Upper lobe of right lung (tissue), 1 donor: ENCODE results near the gene NSUN2. TPM values are rescaled to one million over a fixed set of nuclear protein-coding genes. Genes with fewer than 3 reads are reported as not detected.

Experiments
- ATAC-seq: fragments of 200-7000 bp; cut with Tn5 transposase; one replicate; pipeline ENCODE4 v1.9.1; 2020; ENCODE audit warnings: mild to moderate bottlenecking, moderate library complexity
- DNase-seq: peaks from one replicate; pipeline ENCODE4 v3.0.0-alpha.2; 2020
- H3K27ac ChIP-seq: fragments of 200-600 bp; one replicate; pipeline ENCODE4 v1.8.0; 2022
- H3K27me3 ChIP-seq: fragments of 200-600 bp; one replicate; pipeline ENCODE4 v1.8.0; 2022; ENCODE audit warnings: mild to moderate bottlenecking
- H3K36me3 ChIP-seq: fragments of 200-600 bp; one replicate; pipeline ENCODE4 v1.8.0; 2022
- H3K4me1 ChIP-seq: fragments of 200-600 bp; one replicate; pipeline ENCODE4 v1.8.0; 2022
- H3K4me3 ChIP-seq: fragments of 200-600 bp; one replicate; pipeline ENCODE4 v1.8.0; 2022; ENCODE audit warnings: mild to moderate bottlenecking
- H3K9me3 ChIP-seq: fragments of 200-600 bp; one replicate; pipeline ENCODE4 v1.8.0; 2022
- intact Hi-C: fragments of 100-400 bp; cut with DNase I; formaldehyde crosslinking; loops from one replicate; pipeline ENCODE4 v1.11.0; 2022
- total RNA-seq: library from RNA; stranded (reverse); fragmentation: NEBNext Ultra II Directional; extraction: Animal tissue kit (Norgen Biotek cat#: 25700); gene quantifications from one replicate; pipeline ENCODE4 v1.2.1, GENCODE V29; 2021
- TF ChIP-seq, protein P1 (sequence below): fragments of 200-600 bp; IDR thresholded peaks from one replicate; pipeline ENCODE4 v1.8.0; 2022; ENCODE audit warnings: antibody characterized with exemption
- donor health status: DM: no; HTN: yes; CAD: no; lungs with severe emphysema.

The NSUN2 gene
- total RNA-seq, 1 donor from 2014 or later, result 46.4 TPM

GRCh38 chr5:6585168-6585567 lies 47.7 kb downstream of the NSUN2 start:
- Histone ChIP-seq H3K4me1 (no peaks in the 10 kb centered on the region), H3K4me3 (no peak overlapping the region), H3K36me3 (no peaks in the 10 kb centered on the region), H3K27me3 (peaks cover 29% of the 10 kb centered on the region), H3K27ac (no peak overlapping the region), H3K9me3 (no peaks in the 10 kb centered on the region)
- intact Hi-C loops, result no loop called here
- TF ChIP-seq, protein P1, sequence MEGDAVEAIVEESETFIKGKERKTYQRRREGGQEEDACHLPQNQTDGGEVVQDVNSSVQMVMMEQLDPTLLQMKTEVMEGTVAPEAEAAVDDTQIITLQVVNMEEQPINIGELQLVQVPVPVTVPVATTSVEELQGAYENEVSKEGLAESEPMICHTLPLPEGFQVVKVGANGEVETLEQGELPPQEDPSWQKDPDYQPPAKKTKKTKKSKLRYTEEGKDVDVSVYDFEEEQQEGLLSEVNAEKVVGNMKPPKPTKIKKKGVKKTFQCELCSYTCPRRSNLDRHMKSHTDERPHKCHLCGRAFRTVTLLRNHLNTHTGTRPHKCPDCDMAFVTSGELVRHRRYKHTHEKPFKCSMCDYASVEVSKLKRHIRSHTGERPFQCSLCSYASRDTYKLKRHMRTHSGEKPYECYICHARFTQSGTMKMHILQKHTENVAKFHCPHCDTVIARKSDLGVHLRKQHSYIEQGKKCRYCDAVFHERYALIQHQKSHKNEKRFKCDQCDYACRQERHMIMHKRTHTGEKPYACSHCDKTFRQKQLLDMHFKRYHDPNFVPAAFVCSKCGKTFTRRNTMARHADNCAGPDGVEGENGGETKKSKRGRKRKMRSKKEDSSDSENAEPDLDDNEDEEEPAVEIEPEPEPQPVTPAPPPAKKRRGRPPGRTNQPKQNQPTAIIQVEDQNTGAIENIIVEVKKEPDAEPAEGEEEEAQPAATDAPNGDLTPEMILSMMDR, result no peak
- DNase-seq (no peak), ATAC-seq (no peak)

DNA sequence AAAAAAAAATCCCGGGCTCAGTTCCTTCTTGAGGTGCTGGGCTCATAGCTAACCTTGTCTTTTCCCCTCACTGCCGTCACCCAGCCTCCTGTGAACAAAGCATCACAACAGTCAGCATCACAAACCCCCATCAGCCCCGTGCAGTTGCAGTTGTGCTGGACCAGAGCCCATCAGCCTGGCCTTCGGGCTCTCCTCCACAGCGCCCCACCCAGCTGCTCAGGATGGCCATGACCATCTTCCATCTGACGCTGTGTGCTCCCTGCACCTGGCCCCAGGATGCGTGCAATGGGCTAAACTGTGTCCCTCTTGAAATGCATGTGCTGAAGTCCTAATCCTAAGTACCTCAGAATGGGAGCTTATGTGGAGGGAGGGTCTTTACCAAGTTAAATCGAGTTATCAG lies 48.1 kb downstream of the NSUN2 start:
- Histone ChIP-seq H3K27ac (no peak overlapping the region), H3K36me3 (no peaks in the 10 kb centered on the region), H3K4me1 (no peaks in the 10 kb centered on the region), H3K9me3 (no peaks in the 10 kb centered on the region), H3K27me3 (peaks cover 30% of the 10 kb centered on the region), H3K4me3 (no peak overlapping the region)
- ATAC-seq, result no peak
- DNase-seq, result no peak
- intact Hi-C loops, result no loop called here
- TF ChIP-seq, protein P1, result no peak

DNA sequence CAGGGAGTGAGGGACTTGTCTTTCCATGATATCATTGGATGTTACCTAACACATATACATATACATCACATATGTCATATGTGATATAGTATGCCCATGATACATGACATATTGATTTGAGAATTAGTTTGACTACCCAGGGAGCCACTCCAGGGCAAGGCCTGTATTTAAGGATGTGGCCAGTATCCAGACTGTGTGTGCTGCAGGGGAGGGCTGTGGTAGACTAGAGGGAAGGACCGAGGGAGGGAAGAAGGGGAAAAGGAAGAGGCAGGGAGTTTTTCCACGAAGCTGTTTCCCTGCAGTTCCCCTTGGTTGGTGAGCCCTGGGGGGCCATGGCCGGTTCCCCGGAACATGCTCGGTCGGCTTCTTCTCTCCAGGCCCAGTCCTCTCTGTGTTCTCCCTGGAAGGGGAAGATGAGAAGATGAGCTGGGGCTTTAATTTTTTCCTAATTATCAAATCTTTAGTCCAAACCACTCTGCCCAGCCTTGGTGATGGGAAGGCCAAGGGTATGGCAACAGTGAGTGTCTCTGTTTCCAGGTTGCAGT lies 48.7 kb downstream of the NSUN2 start:
- no peak for ATAC-seq
- Histone ChIP-seq H3K4me3 (no peak overlapping the region), H3K4me1 (no peaks in the 10 kb centered on the region), H3K27me3 (peaks cover 36% of the 10 kb centered on the region), H3K27ac (no peak overlapping the region), H3K36me3 (no peaks in the 10 kb centered on the region), H3K9me3 (no peaks in the 10 kb centered on the region)
- DNase-seq, result no peak
- TF ChIP-seq, protein P1, result no peak
- intact Hi-C loops, result no loop called here

DNA sequence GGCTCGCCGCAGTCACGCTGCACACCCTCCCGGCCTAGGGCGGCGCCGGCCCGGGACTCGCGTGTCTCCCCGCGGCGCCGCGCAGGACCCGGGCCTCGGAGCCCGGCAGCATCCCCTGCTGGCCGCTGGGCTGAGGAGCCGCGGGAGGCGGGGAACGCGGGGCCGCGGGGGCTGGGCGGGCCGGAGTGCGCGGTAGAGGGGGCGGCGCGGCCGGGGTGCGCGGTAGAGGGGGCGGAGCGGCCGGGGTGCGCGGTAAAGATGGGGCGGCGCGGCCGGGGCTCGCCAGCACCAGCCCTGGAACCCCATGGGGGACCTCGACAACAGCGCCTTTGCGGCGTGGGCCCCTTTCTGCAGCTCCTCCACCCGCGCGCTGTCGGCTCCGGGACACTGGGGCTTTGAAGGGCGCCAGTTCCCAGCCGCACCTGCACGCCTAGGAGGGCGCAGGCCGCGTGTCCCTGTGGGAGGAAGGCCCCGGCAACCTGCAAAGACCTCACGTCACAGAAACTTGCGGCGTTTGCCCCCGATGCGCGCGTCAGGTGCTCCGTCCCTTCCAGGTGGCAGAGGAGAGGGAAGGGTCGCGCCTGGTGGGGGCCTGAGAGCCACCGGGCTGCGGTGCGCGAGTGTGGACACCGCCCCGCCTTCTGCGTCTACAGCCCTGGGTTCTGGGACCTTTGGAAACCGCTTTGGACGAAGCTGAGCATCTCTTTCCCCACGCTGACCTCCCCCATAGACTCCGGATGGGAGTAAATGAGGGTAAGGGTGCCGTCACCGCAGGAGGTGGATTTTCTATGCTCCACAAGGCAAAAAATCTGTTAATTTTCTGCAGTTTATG lies 49.6 kb downstream of the NSUN2 start:
- ATAC-seq (peak; percentile 92), DNase-seq (no peak)
- H3K27me3 ChIP-seq, result peaks cover 45% of the 10 kb centered on the region
- no peaks in the 10 kb centered on the region for H3K9me3 ChIP-seq
- no peak overlapping the region for H3K27ac ChIP-seq
- intact Hi-C loops, result no loop called here
- H3K4me3 ChIP-seq, result peak overlapping the region; percentile 37
- H3K4me1 ChIP-seq, result no peaks in the 10 kb centered on the region
- no peaks in the 10 kb centered on the region for H3K36me3 ChIP-seq
- TF ChIP-seq, protein P1, result peak; percentile 25

DNA sequence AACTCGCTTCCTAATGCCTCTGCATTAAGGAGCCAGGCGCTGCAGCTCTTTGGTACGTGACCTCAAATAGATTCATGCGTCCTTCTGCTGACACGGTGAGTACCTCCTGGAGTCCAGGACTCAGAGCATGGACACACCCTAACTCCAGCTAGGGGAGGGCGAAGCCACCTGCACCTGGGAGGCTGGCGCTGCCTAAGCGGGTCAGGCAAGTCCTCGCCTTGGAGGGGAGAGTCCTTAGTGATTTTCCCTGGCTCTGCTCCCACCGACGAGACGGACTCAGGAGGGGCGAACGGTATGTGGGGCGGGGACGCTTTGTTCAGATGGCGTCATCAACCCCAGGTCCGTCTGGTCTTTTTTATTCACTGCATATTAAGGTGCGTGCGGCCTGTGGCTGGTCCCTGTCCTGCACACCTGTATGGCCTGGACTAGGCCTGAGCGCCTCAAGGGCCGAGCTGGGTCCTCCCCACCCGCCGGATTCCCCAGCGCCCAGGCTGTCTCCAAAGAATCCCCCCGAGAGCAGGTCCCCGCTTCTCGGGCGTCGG lies 50.3 kb downstream of the NSUN2 start:
- H3K36me3 ChIP-seq, result no peaks in the 10 kb centered on the region
- no peak for DNase-seq
- intact Hi-C loops, result no loop called here
- ATAC-seq, result peak; percentile 61
- H3K4me1 ChIP-seq, result no peaks in the 10 kb centered on the region
- TF ChIP-seq, protein P1, result no peak
- peak overlapping the region; percentile 37 for H3K4me3 ChIP-seq
- H3K9me3 ChIP-seq, result no peaks in the 10 kb centered on the region
- H3K27ac ChIP-seq, result no peak overlapping the region
- peaks cover 49% of the 10 kb centered on the region for H3K27me3 ChIP-seq
